H1 (cell line): ENCODE measurements around the gene NGEF. TPM values are rescaled to one million over a fixed set of nuclear protein-coding genes. Genes with fewer than 3 reads are reported as not detected.

Experiments used
- CTCF ChIA-PET: fragments of 300-600 bp; sonication (Branson Sonifier 250); formaldehyde crosslinking; loops from one replicate; lab custom pipeline; 2021; ENCODE audit not compliant: partially characterized antibody; lab: Charles Lee
- POLR2A ChIA-PET: fragments of 300-600 bp; sonication (Branson Sonifier 250); formaldehyde crosslinking; loops from one replicate; lab custom pipeline; 2021; ENCODE audit warnings: inconsistent platforms; ENCODE audit not compliant: partially characterized antibody; lab: Charles Lee
- DNase-seq, 2 experiments: peaks; one replicate each; pipeline versions ENCODE4 v3.0.0 to v3.0.0-alpha.2; 2010 to 2022; ENCODE audit warnings: low spot score in 2 of 2, low read depth in 1 of 2, mixed read lengths in 1 of 2
- FAIRE-seq: peaks from 2 replicates; lab custom pipeline; 2011; peaks lifted over from hg19 to GRCh38; lab: Jason Lieb, UNC
- H2AFZ ChIP-seq: 2 replicates; pipeline ENCODE4 v1.8.1; 2012; ENCODE audit warnings: low read length, inconsistent platforms
- H2AK5ac ChIP-seq: 2 replicates; pipeline ENCODE4 v1.6.1; 2013; ENCODE audit warnings: low read depth, low read length
- H2BK120ac ChIP-seq: replicated peaks from 2 replicates; pipeline ENCODE3; 2013; ENCODE audit warnings: low read depth, low read length, inconsistent platforms
- H2BK12ac ChIP-seq: 2 replicates; pipeline ENCODE4 v1.6.1; 2013; ENCODE audit warnings: low read depth, low read length
- H2BK15ac ChIP-seq: 2 replicates; pipeline ENCODE4 v1.6.1; 2013; ENCODE audit warnings: low read length
- H2BK20ac ChIP-seq: 2 replicates; pipeline ENCODE4 v1.6.1; 2013; ENCODE audit warnings: low read length
- H2BK5ac ChIP-seq: 2 replicates; pipeline ENCODE4 v1.6.1; 2013; ENCODE audit warnings: low read depth, low read length
- H3K14ac ChIP-seq: 2 replicates; pipeline ENCODE4 v1.6.1; 2013; ENCODE audit warnings: inconsistent platforms; ENCODE audit not compliant: insufficient read length
- H3K18ac ChIP-seq: 2 replicates; pipeline ENCODE4 v1.6.1; 2013; ENCODE audit warnings: low read length; ENCODE audit errors: extremely low read depth
- H3K23ac ChIP-seq: 2 replicates; pipeline ENCODE4 v1.6.1; 2013; ENCODE audit warnings: inconsistent platforms; ENCODE audit not compliant: insufficient read length
- H3K23me2 ChIP-seq: 2 replicates; pipeline ENCODE4 v1.6.1; 2013; ENCODE audit warnings: low read depth, low read length
- H3K27ac ChIP-seq: 2 replicates; pipeline ENCODE4 v1.6.1; 2011; ENCODE audit warnings: low read depth, low read length, inconsistent platforms
- H3K27me3 ChIP-seq, 4 experiments: replicated peaks in 1 of 4; 1 replicate in 1 of 4; 2 replicates in 3 of 4; pipeline versions ENCODE4 v1.6.1 to v1.8.1; 2011 to 2013; ENCODE audit warnings: low read length in 3 of 4, mild to moderate bottlenecking in 3 of 4, inconsistent platforms in 2 of 4, mixed read lengths in 2 of 4, moderate library complexity in 1 of 4; ENCODE audit not compliant: control insufficient read depth in 3 of 4, insufficient read depth in 3 of 4; ENCODE audit errors: extremely low read depth in 1 of 4
- H3K36me3 ChIP-seq, 4 experiments: 2 replicates each; pipeline versions ENCODE4 v1.6.1 to v1.8.1; 2011 to 2013; ENCODE audit warnings: mild to moderate bottlenecking in 4 of 4, low read length in 3 of 4, moderate library complexity in 2 of 4, control low read depth in 1 of 4, inconsistent platforms in 1 of 4; ENCODE audit not compliant: insufficient read depth in 4 of 4, control insufficient read depth in 2 of 4
- H3K4ac ChIP-seq: replicated peaks from 2 replicates; pipeline ENCODE3; 2013; ENCODE audit warnings: low read length, low read depth, mixed read lengths, inconsistent platforms; ENCODE audit not compliant: insufficient read length
- H3K4me1 ChIP-seq, 4 experiments: replicated peaks in 1 of 4; 1 replicate in 1 of 4; 2 replicates in 3 of 4; pipeline versions ENCODE4 v1.6.1 to v1.8.1; 2011 to 2013; ENCODE audit warnings: low read length in 3 of 4, inconsistent platforms in 2 of 4, mixed read lengths in 1 of 4; ENCODE audit not compliant: insufficient read depth in 4 of 4, control insufficient read depth in 3 of 4
- H3K4me2 ChIP-seq, 2 experiments: 2 replicates each; pipeline versions ENCODE4 v1.6.1 to v1.8.1; 2011 to 2013; ENCODE audit warnings: low read depth in 2 of 2, low read length in 2 of 2, control low read depth in 1 of 2, inconsistent platforms in 1 of 2, mild to moderate bottlenecking in 1 of 2; ENCODE audit not compliant: insufficient read depth in 1 of 2
- H3K4me3 ChIP-seq, 4 experiments: fragments of 200-600, 300-600 bp in 1 of 4; sonication (generic), shearing (Covaris generic), sonication (Bioruptor Twin) in 1 of 4; 2 replicates each; pipeline versions ENCODE4 v1.5.1 to v1.8.1; 2011 to 2016; ENCODE audit warnings: low read length in 4 of 4, low read depth in 3 of 4, control low read depth in 2 of 4, inconsistent platforms in 2 of 4, mild to moderate bottlenecking in 2 of 4, mixed read lengths in 1 of 4, moderate library complexity in 1 of 4; ENCODE audit not compliant: insufficient read depth in 2 of 4; ENCODE audit errors: extremely low read depth in 1 of 4
- H3K56ac ChIP-seq: replicated peaks from 2 replicates; pipeline ENCODE3; 2013; ENCODE audit warnings: low read depth, mild to moderate bottlenecking, mixed read lengths, low read length, inconsistent platforms; ENCODE audit not compliant: insufficient read length
- H3K79me1 ChIP-seq: 2 replicates; pipeline ENCODE4 v1.6.1; 2013; ENCODE audit warnings: low read depth, low read length, control low read depth
- H3K79me2 ChIP-seq, 2 experiments: 2 replicates each; pipeline versions ENCODE4 v1.6.1 to v1.8.1; 2012 to 2013; ENCODE audit warnings: low read length in 2 of 2, mild to moderate bottlenecking in 2 of 2, inconsistent platforms in 1 of 2; ENCODE audit not compliant: insufficient read depth in 2 of 2, control insufficient read depth in 1 of 2
- H3K9ac ChIP-seq, 4 experiments: replicated peaks in 1 of 4; 1 replicate in 1 of 4; 2 replicates in 3 of 4; pipeline versions ENCODE4 v1.6.1 to v1.8.1; 2011 to 2013; ENCODE audit warnings: low read depth in 3 of 4, low read length in 3 of 4, control low read depth in 2 of 4, mild to moderate bottlenecking in 2 of 4, moderate library complexity in 2 of 4, inconsistent platforms in 1 of 4; ENCODE audit errors: extremely low read depth in 1 of 4
- H3K9me3 ChIP-seq, 2 experiments: 2 replicates each; pipeline versions ENCODE4 v1.6.1 to v1.8.1; 2012 to 2013; ENCODE audit warnings: mild to moderate bottlenecking in 2 of 2, moderate library complexity in 2 of 2, control low read depth in 1 of 2, inconsistent platforms in 1 of 2, low read depth in 1 of 2, low read length in 1 of 2, mixed read lengths in 1 of 2; ENCODE audit not compliant: insufficient read depth in 2 of 2
- H4K20me1 ChIP-seq, 2 experiments: replicated peaks in 1 of 2; 2 replicates each; pipeline versions ENCODE3 to v1.8.1; 2011 to 2013; ENCODE audit warnings: inconsistent platforms in 2 of 2, low read length in 2 of 2, mild to moderate bottlenecking in 1 of 2; ENCODE audit not compliant: insufficient read depth in 2 of 2, control insufficient read depth in 1 of 2
- H4K5ac ChIP-seq: 2 replicates; pipeline ENCODE4 v1.6.1; 2013; ENCODE audit warnings: low read length, low read depth, mixed read lengths, inconsistent platforms; ENCODE audit not compliant: insufficient read length
- H4K8ac ChIP-seq: 2 replicates; pipeline ENCODE4 v1.8.0; 2013; ENCODE audit warnings: mild to moderate bottlenecking, moderate library complexity, low read length, inconsistent platforms; ENCODE audit not compliant: insufficient read depth; ENCODE audit errors: extremely low read depth
- H4K91ac ChIP-seq: replicated peaks from 2 replicates; pipeline ENCODE3; 2013; ENCODE audit warnings: low read length, mixed read lengths, inconsistent platforms; ENCODE audit not compliant: insufficient read length
- CREB1 ChIP-seq: IDR thresholded peaks from 2 replicates; pipeline ENCODE4 v1.6.1; 2012; ENCODE audit warnings: inconsistent platforms
- GTF2F1 ChIP-seq: IDR thresholded peaks from 2 replicates; pipeline ENCODE4 v1.6.1; 2012; ENCODE audit warnings: low read depth, low read length, improper control_type of control experiment, borderline replicate concordance
- NANOG ChIP-seq: IDR thresholded peaks from 2 replicates; pipeline ENCODE4 v1.6.1; 2011; ENCODE audit warnings: low read length, low read depth, mild to moderate bottlenecking, inconsistent platforms; ENCODE audit not compliant: insufficient read depth, poor library complexity, severe bottlenecking
- NRF1 ChIP-seq: IDR thresholded peaks from 2 replicates; pipeline ENCODE4 v1.6.1; 2011; ENCODE audit warnings: mild to moderate bottlenecking, low read depth, low read length, improper control_type of control experiment
- SIRT6 ChIP-seq: IDR thresholded peaks from one replicate; pipeline ENCODE4 v1.7.1; 2012; ENCODE audit warnings: low read length, inconsistent platforms
- WGBS, 2 experiments: shearing (Covaris generic) in 1 of 2; methylation state at CpG; one replicate each; pipeline versions ENCODE4 v1.1.6 to v1.1.7; 2013 to 2015; ENCODE audit warnings: low lambda C conversion rate in 2 of 2, mixed read lengths in 2 of 2, inconsistent platforms in 1 of 2, low coverage in 1 of 2, missing lambda C conversion rate in 1 of 2; ENCODE audit not compliant: insufficient replicate concordance in 2 of 2, insufficient coverage in 1 of 2, insufficient read length in 1 of 2; ENCODE audit errors: extremely low coverage in 1 of 2, missing lambda C conversion rate in 1 of 2; 5-methylcytosine and 5-hydroxymethylcytosine counted together
- polyA plus RNA-seq, 7 experiments: library from polyadenylated mRNA; depleted of rRNA in 3 of 7; stranded (reverse) in 5 of 7; unstranded in 2 of 7; fragments of >200 nt in 5 of 7; fragments of 200-250 nt in 2 of 7; gene quantifications; 1 replicate in 5 of 7; 2 replicates in 1 of 7; 4 replicates in 1 of 7; pipeline versions ENCODE4 v1.2.1 to v1.2.3, GENCODE V29; 2011 to 2013; ENCODE audit warnings: missing spikeins in 2 of 7, mixed read lengths in 2 of 7
- total RNA-seq: library from RNA; stranded (reverse); fragmentation: NEBNext Ultra II Directional; extraction: Animal tissue kit (Norgen Biotek cat#: 25700); gene quantifications from 2 replicates; pipeline ENCODE4 v1.2.1, GENCODE V29; 2021
- TF ChIP-seq, protein P1 (sequence below): IDR thresholded peaks from 2 replicates; pipeline ENCODE4 v1.6.1; 2012; ENCODE audit warnings: low read length, inconsistent platforms

Gene NGEF
- total and polyA plus RNA-seq, 2 of the 8 experiments (the other 6 are each of a cell fraction or from before 2014, with no cell fraction given) = 2.7 to 3.2 TPM

DNA sequence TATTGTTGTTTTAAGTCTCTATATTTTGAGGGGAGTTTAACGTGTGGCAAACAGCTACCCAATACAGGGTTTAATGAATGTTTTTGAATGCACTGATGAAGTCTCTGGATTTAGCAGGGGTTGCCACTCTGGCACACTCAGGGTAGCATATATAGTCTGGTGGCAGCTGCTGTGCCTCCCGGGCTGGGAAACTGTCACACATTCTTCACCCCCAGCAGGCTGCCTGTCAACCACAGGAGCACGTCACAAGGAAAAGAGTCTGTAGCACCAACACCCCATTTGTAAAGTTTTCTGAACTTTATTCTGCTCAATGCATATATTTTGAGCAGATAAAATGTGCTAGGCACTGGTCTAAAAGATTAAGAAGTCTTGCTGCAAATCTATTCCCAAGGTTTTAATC lies 39.3 kb downstream of the NGEF start:
- no peak overlapping the region for H4K5ac ChIP-seq
- no peak overlapping the region for H2BK5ac ChIP-seq
- H4K20me1 ChIP-seq = no peaks in the 10 kb centered on the region
- H3K79me1 ChIP-seq = no peaks in the 10 kb centered on the region
- CTCF ChIA-PET = interaction anchor here (0.7 to 1.3 kb wide), 3 partner anchors 10 to 105 kb away, joined by 3 to 4 read pairs (median 3); no protein-coding TSS in a partner anchor
- H3K36me3 ChIP-seq = no peaks in the 10 kb centered on the region
- TF ChIP-seq, protein P1, sequence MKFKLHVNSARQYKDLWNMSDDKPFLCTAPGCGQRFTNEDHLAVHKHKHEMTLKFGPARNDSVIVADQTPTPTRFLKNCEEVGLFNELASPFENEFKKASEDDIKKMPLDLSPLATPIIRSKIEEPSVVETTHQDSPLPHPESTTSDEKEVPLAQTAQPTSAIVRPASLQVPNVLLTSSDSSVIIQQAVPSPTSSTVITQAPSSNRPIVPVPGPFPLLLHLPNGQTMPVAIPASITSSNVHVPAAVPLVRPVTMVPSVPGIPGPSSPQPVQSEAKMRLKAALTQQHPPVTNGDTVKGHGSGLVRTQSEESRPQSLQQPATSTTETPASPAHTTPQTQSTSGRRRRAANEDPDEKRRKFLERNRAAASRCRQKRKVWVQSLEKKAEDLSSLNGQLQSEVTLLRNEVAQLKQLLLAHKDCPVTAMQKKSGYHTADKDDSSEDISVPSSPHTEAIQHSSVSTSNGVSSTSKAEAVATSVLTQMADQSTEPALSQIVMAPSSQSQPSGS = no peak
- TF ChIP-seq SIRT6 (no peak), NRF1 (no peak), CREB1 (no peak), NANOG (no peak), GTF2F1 (no peak)
- H2AK5ac ChIP-seq = no peak overlapping the region
- no peaks in the 10 kb centered on the region for H3K23me2 ChIP-seq
- no peaks in the 10 kb centered on the region for H3K9me3 ChIP-seq
- H3K4me1 ChIP-seq = no peaks in the 10 kb centered on the region; a peak in 1 of 7 replicates
- H3K23ac ChIP-seq = no peak overlapping the region
- no peak overlapping the region for H2BK20ac ChIP-seq
- no peak overlapping the region for H2BK15ac ChIP-seq
- FAIRE-seq = no peak
- DNase-seq = no peak
- no peak overlapping the region for H3K14ac ChIP-seq
- no peak overlapping the region for H3K9ac ChIP-seq
- no peak overlapping the region for H4K8ac ChIP-seq
- H3K4me2 ChIP-seq = no peak overlapping the region
- H3K56ac ChIP-seq = no peak overlapping the region
- H2AFZ ChIP-seq = no peak overlapping the region
- POLR2A ChIA-PET = no interaction called here
- H3K79me2 ChIP-seq = no peaks in the 10 kb centered on the region
- H3K27me3 ChIP-seq = no peaks in the 10 kb centered on the region
- no peak overlapping the region for H3K18ac ChIP-seq
- no peak overlapping the region for H2BK120ac ChIP-seq
- no peak overlapping the region for H3K4ac ChIP-seq
- WGBS, 2 experiments = 96% methylated on average over 3 of the region's 3 CpGs; no CpG with 5 or more reads in 1 of the 2 experiments
- H3K4me3 ChIP-seq = no peak overlapping the region
- no peak overlapping the region for H2BK12ac ChIP-seq
- no peak overlapping the region for H3K27ac ChIP-seq
- no peak overlapping the region for H4K91ac ChIP-seq
